CMK (cell line): ENCODE measurements around the gene ASTN2.

Source experiments
- DNase-seq: peaks from one replicate; pipeline ENCODE4 v3.0.0-alpha.2; 2010; ENCODE audit warnings: low read depth

ASTN2 gene

GRCh38 chr9:117414906-117415331, at the start of gene ASTN2:
TSS of gene ASTN2 (minus strand) at chr9:117415057. CDS start at chr9:117414938, 119 bp downstream.
- DNase-seq = no peak

- DNase-seq = no peak
Measured at GRCh38 chr9:117462861-117463260, 48.0 kb upstream of the ASTN2 start.

DNA sequence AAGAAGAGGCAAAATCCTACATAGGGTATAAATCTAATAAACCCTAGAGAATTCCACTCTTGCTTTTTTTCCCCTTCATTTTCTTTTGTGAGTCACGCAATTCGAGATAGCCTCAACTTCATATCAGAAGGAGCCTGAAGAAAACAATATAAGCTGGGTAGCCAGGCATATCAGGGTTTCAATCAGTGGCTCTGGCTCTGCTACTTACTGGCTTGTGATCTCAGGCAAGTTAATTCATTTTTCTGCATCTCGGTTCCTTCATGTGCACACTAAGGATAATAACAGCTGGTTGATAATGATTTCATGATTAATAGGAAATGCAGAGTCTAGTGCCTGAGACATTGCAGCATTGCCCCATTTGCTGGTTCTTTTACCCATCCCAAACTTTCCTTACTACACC, 46.5 kb upstream of the ASTN2 start:
- no peak for DNase-seq

DNA sequence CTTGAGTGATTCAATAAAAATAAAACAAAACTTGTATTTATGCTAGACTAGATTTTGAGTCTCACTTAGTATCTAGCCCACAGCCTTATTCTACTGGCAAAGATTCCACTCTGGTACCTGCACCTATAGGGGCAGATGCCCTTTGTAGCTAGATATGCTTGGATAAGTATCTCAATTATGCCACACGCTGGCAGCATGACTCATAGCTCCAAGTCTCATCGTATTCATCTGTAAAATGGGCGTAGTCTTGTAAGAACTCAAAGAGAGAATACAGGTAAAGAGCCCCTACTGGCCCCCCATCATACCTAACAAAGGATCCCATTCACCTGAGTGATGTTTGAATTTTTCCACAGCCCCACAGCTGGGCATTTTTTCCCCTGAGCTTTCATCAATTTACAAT, 45.9 kb upstream of the ASTN2 start:
- no peak for DNase-seq

DNA sequence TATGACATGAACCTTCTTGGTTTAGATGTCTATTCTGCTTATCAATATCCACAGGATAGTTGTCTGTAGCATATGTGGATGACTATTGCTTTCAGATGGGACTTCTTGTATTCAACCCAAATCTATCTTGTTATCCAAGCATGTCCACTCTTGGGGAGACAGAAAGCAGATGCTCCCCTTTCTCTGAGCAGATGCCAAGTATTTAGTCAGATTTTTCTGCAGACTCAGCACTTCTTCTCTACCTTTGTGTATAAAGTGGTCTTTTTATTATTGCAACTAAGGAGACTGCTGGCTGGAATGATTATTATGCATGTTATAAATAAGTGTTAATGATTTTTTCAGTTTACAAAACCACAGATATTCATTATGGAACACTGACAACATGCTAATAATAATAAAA, 45.1 kb upstream of the ASTN2 start:
- no peak for DNase-seq

DNA sequence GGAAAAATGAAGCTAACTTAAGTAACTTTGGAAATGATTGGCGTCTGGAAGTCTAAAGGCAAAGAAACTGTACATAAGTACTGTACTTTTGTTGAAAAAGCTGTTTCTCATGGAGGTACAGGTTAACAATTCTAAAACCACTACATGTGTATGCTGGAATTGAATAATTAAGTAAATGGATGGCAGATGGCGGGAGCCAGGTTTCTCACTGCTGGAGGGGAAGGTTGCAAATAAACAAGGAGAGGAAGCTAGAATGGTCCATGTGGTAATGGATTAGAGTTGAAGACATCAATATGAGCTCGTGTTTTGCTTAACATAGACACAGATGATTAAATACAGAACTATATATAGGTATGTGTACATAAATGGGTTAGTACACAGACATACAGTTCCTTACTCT, 43.2 kb upstream of the ASTN2 start:
- no peak for DNase-seq

DNA sequence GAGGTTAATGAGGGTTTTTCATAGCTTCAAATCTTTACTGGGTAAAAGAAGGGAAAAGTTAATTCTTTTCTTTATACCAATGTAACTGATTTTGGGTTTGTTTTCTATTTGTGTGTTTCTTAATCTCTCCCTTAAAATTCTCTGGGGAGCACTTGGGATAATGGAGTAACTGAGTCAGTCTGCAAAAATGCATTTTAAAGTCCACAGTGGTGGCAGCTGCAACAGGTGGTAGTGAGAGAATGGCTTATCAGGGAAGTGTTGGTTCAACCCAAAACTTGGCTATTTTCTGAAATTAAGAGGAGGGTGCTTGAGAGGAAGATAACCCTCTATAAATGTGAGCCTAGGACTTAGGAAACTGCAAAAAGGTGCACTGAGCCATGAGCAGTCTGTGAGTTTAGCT, 39.9 kb upstream of the ASTN2 start:
- no peak for DNase-seq

DNA sequence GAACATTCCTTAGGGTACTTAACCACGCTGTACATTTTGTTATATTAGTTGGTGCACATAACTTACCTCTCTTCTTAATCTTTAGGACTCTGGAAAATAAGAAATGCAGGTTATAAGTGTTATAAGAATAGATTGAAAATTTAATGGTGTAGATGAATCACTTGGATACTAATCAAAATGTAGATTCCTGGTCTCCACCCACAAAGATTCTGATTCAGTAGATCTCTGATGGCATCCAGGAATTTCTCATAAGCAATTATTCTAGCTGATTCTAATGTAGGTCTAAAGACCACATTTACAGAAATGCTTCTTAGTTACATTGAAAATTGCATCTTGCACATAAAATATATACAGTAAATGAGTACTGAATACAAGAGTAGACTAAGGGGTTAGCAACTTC, 38.9 kb upstream of the ASTN2 start:
- DNase-seq = no peak

DNA sequence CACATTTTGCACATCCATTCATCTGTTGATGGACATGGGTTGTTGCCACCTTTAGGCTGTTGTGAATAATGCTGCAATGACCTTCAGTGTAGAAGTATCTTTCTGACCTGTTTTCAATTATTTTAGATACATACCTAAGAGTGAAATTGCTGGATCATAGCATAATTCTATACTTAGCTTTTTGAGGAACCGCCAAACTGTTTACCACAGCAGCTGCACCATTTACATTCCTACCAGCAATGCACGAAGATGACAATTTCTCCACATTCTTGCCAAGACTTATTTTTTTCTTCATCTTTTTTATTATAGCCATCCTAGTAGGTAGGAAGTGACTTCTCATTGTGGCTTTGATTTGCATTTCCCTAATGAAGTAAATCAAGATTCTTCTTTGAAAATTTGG, 36.5 kb upstream of the ASTN2 start:
- no peak for DNase-seq

DNA sequence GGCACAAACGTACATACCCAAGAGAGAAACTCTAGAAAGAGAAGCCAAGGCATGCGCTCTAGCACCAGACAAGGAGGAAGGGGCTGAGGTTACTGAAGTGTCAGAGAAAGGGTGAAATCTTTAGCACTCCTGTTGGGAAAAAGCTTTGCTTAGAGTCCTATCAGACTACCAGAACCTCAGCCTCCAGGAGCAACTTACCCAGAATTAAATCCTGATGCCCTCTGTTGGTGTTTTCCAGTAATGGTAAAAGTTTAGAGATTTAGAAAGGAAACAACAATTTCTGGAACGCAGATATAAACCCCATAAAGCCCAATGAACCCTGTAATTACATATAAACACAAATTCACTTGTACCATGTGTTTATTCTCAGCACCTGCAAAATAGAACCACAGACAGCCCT, 33.2 kb upstream of the ASTN2 start:
- no peak for DNase-seq

DNA sequence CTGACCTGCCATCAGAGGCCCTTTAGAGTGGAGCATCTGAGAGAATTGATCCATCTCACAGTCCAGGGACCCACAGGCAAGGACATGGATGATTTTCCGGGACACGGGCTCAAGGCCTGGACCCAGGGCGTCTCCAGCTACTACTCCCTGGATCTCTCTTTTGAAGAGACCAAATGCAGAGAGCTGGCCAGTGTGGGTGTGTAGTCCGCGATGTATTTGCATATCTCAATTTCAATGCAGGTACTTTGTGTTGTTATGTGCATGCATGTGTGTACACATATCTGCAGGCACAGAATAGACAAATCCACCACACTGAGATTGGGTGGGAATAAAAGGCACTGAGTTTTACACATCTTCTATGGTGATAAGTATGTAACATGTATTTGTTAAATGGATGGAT, 30.8 kb upstream of the ASTN2 start:
- DNase-seq = no peak

DNA sequence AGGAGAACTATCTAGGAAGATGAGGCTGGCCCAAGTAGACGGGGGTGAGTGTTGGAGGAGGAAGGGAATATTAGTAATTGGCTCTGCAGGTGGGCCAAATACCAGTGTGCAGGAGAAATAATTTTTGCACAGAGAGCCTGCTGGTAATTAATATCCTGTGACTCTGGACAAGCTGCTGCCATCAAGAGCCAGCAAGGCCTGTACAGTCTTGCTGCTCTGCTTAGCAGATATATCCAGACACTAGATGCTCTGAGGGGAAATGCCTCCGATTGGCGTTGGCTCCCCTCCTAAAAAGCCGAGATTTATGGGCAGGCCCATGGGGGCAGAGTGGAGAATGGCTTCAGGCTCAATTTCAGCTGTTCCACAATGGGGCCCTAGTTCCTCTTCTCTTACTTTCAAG, 29.6 kb upstream of the ASTN2 start:
- no peak for DNase-seq

GRCh38 chr9:117437283-117437682, 22.4 kb upstream of the ASTN2 start:
- DNase-seq = no peak

DNA sequence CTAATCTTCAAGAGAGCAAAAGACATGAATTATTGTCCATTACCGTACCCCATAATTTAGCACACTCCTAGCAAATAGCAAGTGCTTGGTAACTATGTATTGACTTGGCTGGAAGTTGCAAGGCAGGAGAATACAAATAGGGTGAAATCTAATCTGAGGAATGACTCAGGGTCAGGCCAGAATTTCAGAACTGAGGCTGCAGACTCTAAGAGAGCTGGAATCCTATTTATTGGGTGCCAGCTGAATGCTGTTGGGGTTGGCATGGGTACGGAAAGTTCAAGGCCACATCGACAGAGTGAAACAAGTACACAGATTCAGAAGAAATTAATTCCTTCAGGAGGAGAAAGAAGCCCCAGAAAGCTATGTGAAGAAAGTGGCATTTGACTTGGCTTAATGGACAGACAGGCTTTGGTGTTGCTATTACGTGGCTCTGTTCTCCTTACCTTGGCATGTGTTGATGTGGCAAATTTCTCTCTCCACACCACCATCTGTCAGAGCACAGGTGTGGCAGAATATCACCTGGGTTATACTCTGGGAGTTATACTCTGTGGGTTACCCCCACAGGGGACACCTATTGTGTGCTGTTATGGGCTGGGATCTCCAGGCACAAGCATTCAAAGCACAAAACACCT, 20.9 kb upstream of the ASTN2 start:
- DNase-seq = no peak

GRCh38 chr9:117434566-117434965, 19.7 kb upstream of the ASTN2 start:
- DNase-seq = no peak

DNA sequence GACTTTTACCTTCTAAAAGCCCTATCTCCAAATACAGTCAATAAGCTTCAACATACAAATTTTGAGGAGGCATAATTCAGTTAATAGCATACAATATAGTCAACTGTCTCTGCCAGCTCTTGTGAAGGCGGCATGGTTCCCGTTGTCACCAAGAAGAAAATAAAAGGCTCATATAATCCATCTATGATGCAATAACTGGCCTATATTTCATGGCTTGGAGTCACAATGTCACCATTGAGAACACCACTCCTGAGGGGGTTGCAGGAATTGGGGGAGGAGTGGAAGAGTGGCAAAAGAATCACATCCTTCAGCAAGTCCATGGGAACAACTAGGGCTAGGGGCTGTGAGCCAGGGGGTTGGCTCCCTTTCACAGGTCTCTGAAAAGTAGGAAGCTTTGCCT, 16.0 kb upstream of the ASTN2 start:
- DNase-seq = no peak

GRCh38 chr9:117427357-117427913, 12.6 kb upstream of the ASTN2 start:
- DNase-seq = no peak

- DNase-seq = no peak
Measured at GRCh38 chr9:117425566-117425965, 10.7 kb upstream of the ASTN2 start.

DNA sequence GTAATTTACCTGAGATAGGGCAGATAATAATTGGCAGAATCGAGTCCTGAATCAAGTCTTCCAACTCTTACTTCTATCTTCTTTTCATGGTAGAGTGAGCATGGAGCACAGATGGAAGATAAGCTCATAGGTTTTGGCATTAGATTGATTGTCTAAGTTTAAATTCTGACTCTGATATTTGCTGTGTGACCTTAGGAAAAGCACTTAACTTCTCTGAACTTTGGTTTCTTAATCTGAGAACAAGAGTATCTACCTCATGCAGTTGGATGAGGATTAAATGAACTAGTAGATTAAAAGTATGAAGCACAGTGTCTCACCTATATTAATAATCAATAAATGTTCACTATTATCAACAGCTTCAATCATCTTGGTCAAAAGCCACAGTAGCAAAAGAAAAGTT, 9.4 kb upstream of the ASTN2 start:
- DNase-seq = no peak

DNA sequence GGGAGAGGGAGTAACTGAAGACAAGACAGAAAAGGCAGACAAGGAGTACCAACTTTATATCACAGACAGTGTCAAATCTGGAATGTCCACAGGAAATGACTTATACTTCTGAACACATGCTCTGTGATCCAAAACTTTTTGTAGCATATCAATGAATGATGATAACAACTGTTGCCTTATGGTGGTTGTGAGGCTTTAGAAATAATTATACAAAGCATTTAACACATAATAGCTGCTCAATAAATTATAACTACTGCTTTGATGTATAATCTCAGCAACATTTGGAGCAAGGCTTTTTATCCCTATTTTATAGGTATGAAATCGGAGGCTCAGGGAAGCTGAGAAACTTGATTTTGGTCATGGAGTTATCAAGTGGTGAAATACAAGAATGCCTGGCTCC, 3.3 kb upstream of the ASTN2 start:
- DNase-seq = no peak

DNA sequence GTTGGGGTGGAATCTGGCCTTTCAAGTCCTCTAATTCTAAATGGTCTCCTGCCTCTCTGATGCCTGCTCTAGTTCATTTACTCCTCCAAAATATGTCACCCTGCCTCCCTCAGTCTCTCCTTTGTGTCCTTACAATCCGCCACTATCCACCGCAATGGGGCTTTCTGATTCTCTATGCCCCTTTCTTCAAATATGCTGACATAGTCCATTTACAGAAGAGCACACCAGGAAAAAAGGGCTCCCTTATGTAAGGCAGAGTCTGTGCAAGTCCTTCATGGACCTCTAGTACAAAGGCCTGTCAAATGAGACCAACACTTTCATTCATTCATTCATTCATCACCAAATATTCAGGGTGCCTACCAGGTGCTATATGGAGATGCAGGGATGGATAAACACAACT, 2.0 kb upstream of the ASTN2 start:
- DNase-seq = no peak

- no peak for DNase-seq
Measured at GRCh38 chr9:117415358-117415914, 579 bp upstream of the ASTN2 start.

- no peak for DNase-seq
Measured at GRCh38 chr9:117414220-117414905, 494 bp downstream of the ASTN2 start.
